Fibroblast of skin of left biceps (primary cell): Measurements from ENCODE around the gene WNK1.
A peak's percentile ranks its signal among the peaks of the same experiment; 100 is the strongest.

Experiments used
- DNase-seq, 2 experiments: peaks; one replicate each; pipeline ENCODE4 v3.0.0-alpha.2; 2013; ENCODE audit warnings: low read depth in 2 of 2

WNK1 gene

DNA sequence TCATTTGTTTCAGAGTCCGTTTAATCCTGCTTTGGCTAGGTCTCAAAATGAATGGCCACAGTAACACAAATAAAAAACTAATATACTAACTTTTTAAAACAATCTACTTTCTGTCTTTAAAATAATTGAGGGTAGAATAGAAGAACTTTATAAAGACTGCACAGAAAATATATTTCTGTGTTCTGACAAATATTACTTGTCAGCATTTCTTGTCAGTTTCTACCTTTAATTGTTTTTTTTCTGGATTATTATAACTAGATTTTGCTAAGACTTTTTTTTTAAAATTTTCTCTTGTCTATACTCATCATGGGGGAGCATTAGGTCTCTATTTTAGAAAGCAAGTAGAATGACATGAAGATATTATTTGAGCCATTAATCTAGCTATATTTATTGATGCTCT, 110.9 kb downstream of the WNK1 start:
- no peak for DNase-seq

DNA sequence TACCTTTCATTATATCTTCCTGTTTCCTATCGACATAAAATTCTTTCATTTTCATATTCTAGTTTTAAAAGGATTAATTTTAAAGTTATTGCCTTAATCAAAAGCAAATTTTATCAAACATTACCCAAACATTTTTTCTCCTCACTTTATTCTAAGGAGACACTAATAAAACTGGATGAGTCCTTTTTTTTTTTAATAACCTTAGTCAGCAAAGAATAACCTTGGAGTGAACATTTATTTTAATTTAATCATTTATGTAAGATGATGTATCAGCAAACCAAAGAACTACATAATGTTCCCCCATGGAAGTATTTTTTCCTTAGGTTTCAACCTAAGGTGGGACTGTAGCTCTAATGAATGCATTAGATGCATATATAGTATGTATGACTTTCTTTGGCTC, 113.2 kb downstream of the WNK1 start:
- DNase-seq, result no peak

DNA sequence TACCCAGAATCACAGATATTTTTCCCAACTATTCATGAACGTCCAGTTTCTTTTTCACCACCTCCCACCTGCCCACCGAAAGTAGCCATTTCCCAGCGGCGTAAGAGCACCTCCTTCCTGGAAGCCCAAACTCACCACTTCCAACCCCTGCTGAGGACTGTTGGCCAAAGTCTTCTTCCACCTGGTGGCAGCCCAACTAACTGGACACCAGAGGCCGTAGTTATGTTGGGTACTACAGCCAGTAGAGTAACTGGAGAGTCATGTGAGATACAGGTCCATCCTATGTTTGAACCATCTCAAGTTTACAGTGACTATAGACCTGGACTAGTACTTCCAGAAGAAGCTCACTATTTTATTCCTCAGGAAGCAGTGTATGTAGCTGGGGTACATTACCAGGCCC, 115.5 kb downstream of the WNK1 start:
- no peak for DNase-seq

DNA sequence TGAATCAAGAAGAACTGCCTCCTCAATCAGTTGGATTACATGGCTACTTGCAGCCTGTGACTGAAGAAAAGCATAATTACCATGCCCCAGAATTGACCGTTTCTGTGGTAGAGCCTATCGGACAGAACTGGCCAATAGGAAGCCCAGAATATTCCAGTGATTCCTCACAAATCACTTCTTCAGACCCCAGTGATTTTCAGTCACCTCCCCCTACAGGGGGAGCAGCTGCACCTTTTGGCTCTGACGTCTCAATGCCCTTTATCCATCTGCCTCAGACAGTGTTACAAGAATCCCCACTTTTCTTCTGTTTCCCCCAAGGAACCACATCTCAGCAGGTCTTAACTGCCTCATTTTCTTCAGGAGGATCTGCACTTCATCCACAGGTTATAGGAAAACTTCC, 116.3 kb downstream of the WNK1 start:
- DNase-seq, result no peak

DNA sequence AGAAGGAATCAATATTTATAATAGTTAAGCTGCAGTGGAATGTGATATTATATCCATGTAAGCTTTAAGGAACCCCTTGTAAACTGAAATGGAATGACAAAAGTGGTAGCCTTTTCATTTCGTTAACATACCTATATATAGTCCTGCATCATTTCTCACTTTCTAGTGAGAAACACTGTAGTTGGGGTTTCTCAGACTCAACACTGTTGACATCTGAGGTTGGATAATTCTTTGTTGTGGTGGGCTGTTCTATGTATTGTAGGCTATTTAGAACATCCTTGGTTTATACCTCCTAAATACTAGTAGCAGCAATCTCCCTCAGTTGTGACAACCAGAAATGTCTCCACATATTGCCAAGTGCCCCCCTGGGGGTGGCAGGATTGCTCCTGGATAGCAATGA, 118.0 kb downstream of the WNK1 start:
- no peak for DNase-seq

DNA sequence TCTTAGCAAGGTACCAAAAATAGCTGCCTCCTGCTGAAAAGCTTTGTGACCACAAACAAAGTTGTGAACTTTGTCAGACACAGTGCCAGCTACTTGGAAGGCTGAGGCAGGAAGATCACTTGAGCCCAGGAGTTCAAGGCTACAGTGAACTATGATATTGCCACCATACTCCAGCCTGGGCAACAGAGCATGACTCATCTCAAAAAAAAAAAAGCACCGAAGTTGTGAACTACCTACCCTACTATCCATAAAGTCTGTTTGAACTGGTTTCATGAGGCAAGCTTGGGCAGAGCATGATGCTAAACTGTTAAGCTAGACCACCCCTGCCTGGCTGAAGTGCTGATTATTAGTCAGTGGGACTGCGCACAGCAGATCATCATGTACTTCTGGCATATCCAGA, 121.6 kb downstream of the WNK1 start:
- no peak for DNase-seq

DNA sequence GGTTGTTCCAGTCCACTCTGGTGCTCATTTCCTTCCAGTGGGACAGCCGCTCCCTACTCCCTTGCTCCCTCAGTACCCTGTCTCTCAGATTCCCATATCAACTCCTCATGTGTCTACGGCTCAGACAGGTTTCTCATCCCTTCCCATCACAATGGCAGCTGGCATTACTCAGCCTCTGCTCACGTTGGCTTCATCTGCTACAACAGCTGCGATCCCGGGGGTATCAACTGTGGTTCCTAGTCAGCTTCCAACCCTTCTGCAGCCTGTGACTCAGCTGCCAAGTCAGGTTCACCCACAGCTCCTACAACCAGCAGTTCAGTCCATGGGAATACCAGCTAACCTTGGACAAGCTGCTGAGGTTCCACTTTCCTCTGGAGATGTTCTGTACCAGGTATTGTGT, 127.3 kb downstream of the WNK1 start:
- peak in 1 of 2 experiments; percentile 1 for DNase-seq

DNA sequence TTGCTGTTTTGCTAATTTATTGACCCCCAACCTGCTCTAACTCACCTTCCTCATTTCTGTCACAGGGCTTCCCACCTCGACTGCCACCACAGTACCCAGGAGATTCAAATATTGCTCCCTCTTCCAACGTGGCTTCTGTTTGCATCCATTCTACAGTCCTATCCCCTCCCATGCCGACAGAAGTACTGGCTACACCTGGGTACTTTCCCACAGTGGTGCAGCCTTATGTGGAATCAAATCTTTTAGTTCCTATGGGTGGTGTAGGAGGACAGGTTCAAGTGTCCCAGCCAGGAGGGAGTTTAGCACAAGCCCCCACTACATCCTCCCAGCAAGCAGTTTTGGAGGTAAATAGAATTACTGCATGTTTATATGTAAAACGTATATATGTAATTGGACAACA, 128.3 kb downstream of the WNK1 start:
- DNase-seq, result no peak

DNA sequence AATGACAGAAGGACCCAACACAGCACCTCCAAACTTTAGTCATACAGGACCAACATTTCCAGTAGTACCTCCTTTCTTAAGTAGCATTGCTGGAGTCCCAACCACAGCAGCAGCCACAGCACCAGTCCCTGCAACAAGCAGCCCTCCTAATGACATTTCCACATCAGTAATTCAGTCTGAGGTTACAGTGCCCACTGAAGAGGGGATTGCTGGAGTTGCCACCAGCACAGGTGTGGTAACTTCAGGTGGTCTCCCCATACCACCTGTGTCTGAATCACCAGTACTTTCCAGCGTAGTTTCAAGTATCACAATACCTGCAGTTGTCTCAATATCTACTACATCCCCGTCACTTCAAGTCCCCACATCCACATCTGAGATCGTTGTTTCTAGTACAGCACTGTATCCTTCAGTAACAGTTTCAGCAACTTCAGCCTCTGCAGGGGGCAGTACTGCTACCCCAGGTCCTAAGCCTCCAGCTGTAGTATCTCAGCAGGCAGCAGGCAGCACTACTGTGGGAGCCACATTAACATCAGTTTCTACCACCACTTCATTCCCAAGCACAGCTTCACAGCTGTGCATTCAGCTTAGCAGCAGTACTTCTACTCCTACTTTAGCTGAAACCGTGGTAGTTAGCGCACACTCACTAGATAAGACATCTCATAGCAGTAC, 132.5 kb downstream of the WNK1 start:
- no peak for DNase-seq

DNA sequence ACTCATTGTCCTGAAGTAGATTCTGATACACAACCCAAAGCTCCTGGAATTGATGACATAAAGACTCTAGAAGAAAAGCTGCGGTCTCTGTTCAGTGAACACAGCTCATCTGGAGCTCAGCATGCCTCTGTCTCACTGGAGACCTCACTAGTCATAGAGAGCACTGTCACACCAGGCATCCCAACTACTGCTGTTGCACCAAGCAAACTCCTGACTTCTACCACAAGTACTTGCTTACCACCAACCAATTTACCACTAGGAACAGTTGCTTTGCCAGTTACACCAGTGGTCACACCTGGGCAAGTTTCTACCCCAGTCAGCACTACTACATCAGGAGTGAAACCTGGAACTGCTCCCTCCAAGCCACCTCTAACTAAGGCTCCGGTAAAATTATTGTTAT, 133.3 kb downstream of the WNK1 start:
- no peak for DNase-seq

DNA sequence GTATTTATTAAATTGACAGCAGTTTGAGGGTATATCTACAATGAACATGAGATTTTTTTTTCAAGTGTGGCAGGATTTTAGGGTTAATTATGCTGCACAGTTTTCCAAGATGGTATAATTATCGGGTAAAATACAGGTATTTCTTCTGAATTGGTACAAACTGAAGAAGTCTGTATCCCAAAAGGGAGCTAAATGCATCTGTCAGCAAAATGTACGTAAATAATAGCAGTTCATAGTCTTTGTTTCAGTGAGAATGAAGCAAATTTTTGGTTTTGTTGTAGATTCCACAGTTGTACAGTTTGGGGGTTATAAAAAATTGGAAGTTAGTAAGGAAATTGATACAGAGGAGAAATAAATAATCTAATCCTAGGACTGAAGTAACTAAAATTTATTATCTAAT, 133.8 kb downstream of the WNK1 start:
- DNase-seq, result no peak

DNA sequence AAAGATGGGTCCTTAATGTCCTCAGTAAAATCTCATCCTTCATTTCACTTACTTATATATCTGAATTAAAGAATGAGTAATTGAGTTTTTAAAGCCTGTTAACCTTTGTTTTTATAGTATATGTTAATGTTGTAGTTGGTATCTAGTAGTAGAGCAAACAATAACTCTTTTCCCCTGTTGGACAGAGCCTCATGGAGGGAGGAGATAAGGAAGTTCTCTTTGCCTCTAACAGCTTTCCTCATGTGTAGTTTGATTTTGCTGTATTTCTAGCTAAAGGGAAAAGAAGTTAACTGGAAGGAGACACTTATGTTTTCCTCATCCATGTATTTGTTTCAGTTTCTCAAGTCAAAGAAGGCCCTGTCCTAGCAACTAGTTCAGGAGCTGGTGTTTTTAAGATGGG, 141.8 kb downstream of the WNK1 start:
- no peak for DNase-seq

DNA sequence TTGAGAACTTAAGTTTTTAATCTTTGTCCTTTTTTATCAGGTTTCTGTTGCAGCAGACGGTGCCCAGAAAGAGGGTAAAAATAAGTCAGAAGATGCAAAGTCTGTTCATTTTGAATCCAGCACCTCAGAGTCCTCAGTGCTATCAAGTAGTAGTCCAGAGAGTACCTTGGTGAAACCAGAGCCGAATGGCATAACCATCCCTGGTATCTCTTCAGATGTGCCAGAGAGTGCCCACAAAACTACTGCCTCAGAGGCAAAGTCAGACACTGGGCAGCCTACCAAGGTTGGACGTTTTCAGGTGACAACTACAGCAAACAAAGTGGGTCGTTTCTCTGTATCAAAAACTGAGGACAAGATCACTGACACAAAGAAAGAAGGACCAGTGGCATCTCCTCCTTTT, 143.7 kb downstream of the WNK1 start:
- DNase-seq, result no peak

DNA sequence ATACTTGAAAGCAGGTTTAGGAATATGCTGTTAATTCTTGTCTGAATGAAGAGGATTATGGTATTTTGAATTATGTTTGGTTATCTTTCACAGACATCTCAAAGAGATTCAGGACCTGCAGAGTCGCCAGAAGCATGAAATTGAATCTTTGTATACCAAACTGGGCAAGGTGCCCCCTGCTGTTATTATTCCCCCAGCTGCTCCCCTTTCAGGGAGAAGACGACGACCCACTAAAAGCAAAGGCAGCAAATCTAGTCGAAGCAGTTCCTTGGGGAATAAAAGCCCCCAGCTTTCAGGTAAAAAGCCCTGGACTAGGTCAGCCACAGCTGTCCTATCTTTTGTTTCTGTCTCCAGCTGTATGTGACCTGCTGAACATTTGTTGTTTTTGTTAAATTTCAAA, 145.0 kb downstream of the WNK1 start:
- DNase-seq, result no peak

DNA sequence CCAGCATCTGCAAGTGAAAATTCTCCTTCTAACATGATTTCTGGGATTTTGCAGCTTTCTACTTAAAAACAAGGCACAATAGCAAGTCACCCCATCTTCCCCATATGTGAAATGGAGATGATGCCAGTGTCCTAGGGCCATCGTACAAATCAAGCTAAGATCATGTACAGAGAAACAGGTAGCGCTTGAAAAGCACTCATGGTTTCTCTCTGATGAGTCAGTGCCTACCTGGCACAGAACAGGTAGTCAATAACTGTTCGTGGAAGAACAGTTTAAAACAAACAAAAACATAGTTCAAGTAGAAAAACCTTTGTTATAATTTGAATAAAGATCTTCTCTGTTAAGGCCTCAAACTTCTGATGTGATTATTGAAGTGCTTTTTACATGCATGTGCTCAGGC, 150.2 kb downstream of the WNK1 start:
- no peak for DNase-seq

DNA sequence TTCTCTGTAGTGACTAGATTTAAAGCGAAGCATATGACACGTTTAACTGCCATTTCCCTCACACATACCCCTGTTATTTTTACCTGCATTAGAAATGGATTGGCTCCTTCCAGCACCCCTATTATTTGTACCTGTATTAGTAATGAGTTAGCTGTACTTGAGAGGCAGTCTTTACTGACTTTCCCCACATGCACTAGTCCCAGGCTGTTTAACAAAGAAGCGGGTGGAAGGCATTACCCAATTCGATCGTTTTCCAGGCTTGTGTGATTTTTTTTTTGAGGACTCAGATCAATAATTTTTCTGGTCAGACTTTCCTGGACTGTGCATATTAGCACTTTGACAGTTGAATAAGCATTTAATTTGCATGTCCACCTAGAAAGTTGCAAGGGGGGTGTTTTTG, 150.7 kb downstream of the WNK1 start:
- no peak for DNase-seq

DNA sequence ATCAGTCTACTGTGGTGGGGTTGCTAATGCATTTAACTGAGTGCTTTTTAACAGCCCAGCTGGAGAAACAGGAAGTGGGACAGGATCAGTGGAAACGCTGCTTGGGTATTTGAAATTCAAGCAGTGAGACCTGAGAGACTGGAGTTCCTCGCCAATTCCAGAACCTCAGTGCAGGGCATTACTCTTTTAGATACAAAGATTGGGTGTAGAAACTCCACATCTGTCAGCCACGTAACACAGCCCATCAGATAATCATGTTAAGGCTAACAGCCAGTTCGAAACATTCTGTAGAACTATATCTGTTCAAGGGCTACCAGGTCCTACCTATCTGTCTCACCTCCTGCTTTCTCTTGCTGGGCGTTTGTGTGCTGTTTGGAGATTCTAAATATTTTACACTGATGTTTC, 151.6 kb downstream of the WNK1 start:
- DNase-seq, result no peak

DNA sequence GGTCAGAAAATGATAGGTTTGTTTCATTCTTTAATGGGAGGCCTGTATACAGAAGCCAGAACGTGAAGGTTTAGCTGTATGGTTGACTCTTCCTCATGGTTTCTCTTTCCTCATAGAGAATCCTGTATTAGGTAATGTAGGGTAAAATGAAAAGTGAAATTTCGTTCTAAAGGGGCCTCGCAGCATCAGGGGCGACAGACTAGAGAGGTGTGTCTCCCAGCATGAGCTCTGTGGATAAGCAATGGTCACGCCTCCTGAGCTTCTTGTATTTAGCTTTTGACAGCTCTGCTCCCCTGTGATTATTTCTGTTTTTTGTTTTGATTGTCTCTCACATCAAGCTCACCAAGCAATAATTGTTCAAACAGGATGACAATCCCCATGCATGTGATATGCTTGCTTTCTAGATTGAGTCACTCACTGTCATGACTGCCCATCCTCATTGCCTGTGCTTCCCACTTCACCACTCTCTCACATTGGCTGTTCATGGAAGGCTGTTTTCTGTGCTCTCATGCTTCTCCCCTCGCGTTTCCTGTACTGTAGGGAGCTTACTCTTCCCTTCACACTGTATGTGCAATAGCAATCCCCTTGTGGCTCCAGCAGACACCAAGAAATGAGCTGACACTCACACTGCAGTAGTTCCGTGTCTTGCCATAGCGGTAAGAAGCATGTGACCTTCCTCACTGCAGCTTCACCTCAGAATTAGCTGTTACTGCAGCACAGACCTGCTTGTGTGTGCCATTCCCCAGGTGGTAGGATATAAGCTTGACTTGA, 153.1 kb downstream of the WNK1 start:
- DNase-seq, result no peak

DNA sequence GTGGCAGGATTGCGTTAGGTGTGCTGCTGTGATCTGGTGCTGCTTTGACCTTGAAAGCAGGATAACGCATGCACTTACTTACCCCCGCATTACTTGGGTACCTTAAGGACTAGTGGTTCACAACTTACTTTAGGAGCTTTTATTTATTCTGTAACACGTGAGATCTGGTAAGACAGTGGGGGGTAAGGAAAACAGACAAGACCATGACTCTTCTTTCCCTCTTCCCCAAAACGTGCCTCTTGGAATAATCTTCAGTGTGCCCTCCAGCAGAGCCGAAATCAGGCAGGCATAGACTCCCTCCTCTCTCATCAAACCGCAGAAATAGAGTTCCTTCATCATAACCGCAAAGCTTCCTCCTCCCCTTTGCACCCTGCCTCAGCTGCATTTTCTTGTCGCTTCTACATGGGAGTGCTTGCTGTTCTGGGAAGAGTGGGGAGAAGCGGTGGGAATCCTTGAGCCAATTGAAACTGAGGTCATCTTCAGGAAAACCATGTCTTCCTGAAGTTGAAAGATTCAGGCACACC, 153.7 kb downstream of the WNK1 start:
- DNase-seq, result no peak

DNA sequence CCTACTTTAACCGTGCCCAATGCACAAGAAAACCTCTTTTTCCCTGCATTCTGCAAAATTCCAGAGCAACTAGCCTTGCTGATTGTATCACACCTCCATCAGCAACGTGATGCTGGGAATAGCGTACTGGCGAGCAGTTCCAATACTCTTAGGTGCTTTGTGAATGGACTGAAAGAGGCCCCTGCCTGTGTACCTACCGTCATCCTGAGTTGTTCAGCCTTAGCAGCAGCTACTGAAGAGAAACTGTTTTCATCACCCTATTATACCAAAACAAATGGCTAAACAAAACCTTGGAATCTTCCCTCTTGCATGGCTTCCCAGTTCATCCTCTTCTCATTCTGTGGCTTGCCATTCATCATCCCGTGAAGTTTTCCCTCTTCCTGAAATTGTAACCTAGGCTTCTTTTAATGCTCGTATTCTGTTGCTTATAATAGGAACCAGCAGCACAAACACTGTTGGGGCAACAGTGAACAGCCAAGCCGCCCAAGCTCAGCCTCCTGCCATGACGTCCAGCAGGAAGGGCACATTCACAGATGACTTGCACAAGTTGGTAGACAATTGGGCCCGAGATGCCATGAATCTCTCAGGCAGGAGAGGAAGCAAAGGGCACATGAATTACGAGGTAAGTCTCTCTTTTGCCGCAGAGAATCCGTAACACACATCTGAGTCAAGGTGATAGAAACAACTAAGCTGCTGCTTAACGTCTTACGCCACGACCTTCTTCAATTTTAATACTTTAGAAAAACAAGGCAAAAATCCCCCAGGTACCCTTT, 155.2 kb downstream of the WNK1 start:
- no peak for DNase-seq

DNA sequence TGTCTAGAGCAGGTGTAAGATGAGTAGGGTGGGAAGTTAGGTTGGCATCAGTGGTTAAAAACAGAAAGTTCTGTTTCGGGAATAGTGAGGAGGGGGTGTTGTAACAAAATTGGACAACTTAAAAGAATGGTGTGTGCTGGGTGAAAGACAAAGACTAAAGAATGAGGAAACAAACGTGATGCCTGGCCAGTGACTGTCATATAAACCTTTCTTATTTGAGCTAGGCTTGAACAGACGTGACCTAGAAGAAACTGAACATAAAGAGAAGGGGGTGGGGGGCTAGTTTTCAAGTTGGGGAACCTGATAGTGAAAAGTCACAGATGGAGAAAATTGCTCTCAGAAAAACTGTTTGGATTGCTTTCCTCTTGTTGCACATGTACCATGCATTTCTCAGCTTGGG, 157.5 kb downstream of the WNK1 start:
- DNase-seq, result no peak

DNA sequence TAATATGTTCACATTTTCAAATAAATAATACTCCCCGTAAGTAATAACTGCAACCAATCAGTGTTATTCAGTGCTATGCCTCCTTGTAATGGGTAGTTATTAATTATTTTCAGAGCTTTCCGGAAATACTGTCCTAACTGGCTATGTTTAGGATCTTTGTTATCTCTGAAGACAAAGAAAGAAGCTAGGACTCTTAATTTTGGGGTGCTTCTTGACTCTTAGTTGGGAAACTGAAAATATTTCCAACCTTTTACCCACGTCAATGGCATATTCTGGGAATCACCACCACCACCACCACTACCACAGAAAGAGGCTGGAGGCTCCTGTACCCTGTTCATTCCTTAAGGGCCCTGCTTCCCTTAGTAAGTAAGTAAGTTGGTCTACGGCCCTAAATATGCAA, 158.0 kb downstream of the WNK1 start:
- no peak for DNase-seq
